ENCODE results near the gene SLC47A1. TPM values are rescaled to one million over a fixed set of nuclear protein-coding genes. Genes with fewer than 3 reads are reported as not detected.

SLC47A1 gene
- total and polyA plus RNA-seq, 9 donors: 2.1 to 89.9 (median 10.6) TPM

- H3K4me1 ChIP-seq (ENCODE audit: insufficient read depth): no peaks in the 10 kb centered on the region
- 55 to 64% (median 60%) methylated on average over 5 of the region's 5 CpGs for WGBS, 3 donors
- H3K27me3 ChIP-seq: no peaks in the 10 kb centered on the region
- no peak for TF ChIP-seq CTCF (IDR thresholded peaks at IDR 0.05)
- TF ChIP-seq POLR2A (IDR thresholded peaks at IDR 0.05): no peak
- no peak for TF ChIP-seq EP300 (IDR thresholded peaks at IDR 0.05)
- no peaks in the 10 kb centered on the region for H3K36me3 ChIP-seq
- no peaks in the 10 kb centered on the region for H3K9me3 ChIP-seq
- no peak overlapping the region for H3K4me3 ChIP-seq
- no peak for DNase-seq
- H3K27ac ChIP-seq: no peak overlapping the region
- intact Hi-C loops (cut with DNase I): no loop called here
These were observed 63.2 kb downstream of the SLC47A1 start for GRCh38 chr17:19596869-19597268.

GRCh38 chr17:19610311-19610710 is 76.7 kb downstream of the SLC47A1 start:
- Histone ChIP-seq H3K9me3 (no peaks in the 10 kb centered on the region), H3K36me3 (no peaks in the 10 kb centered on the region), H3K4me1 (ENCODE audit: insufficient read depth) (peaks cover 3% of the 10 kb centered on the region), H3K4me3 (no peak overlapping the region), H3K27me3 (no peaks in the 10 kb centered on the region), H3K27ac (no peak overlapping the region)
- 18 to 57% (median 34%) methylated on average over 2 of the region's 2 CpGs for WGBS, 3 donors
- DNase-seq: no peak
- TF ChIP-seq EP300 (IDR thresholded peaks at IDR 0.05): no peak
- intact Hi-C loops (cut with DNase I): no loop called here

GRCh38 chr17:19610879-19611278 is 77.2 kb downstream of the SLC47A1 start:
- WGBS, 3 donors: 89 to 93% (median 92%) methylated on average over 5 of the region's 5 CpGs
- H3K4me1 ChIP-seq (ENCODE audit: insufficient read depth): peaks cover 3% of the 10 kb centered on the region
- no peaks in the 10 kb centered on the region for H3K27me3 ChIP-seq
- no peaks in the 10 kb centered on the region for H3K36me3 ChIP-seq
- DNase-seq: no peak
- TF ChIP-seq EP300 (IDR thresholded peaks at IDR 0.05) (no peak), CTCF (IDR thresholded peaks at IDR 0.05) (no peak), POLR2A (IDR thresholded peaks at IDR 0.05) (no peak)
- H3K9me3 ChIP-seq: no peaks in the 10 kb centered on the region
- H3K27ac ChIP-seq: no peak overlapping the region
- intact Hi-C loops (cut with DNase I): no loop called here
- H3K4me3 ChIP-seq: no peak overlapping the region

GRCh38 chr17:19613979-19614378 is 80.3 kb downstream of the SLC47A1 start:
- intact Hi-C loops (cut with DNase I): no loop called here

GRCh38 chr17:19614900-19615299 is 81.2 kb downstream of the SLC47A1 start:
- 90 to 95% (median 91%) methylated on average over 4 of the region's 4 CpGs for WGBS, 3 donors
- Histone ChIP-seq H3K9me3 (no peaks in the 10 kb centered on the region), H3K4me3 (no peak overlapping the region), H3K4me1 (ENCODE audit: insufficient read depth) (peaks cover 3% of the 10 kb centered on the region), H3K27me3 (no peaks in the 10 kb centered on the region), H3K36me3 (no peaks in the 10 kb centered on the region), H3K27ac (no peak overlapping the region)
- TF ChIP-seq EP300 (IDR thresholded peaks at IDR 0.05) (no peak), POLR2A (IDR thresholded peaks at IDR 0.05) (no peak), CTCF (IDR thresholded peaks at IDR 0.05) (no peak)
- intact Hi-C loops (cut with DNase I): no loop called here
- DNase-seq: no peak

More at GRCh38 chr17:19613979-19614378, 80.3 kb downstream of the SLC47A1 start:
- WGBS, 3 donors: 75 to 91% (median 84%) methylated on average over 10 of the region's 10 CpGs
- Histone ChIP-seq H3K27ac (no peak overlapping the region), H3K4me3 (no peak overlapping the region), H3K4me1 (ENCODE audit: insufficient read depth) (peaks cover 3% of the 10 kb centered on the region), H3K27me3 (no peaks in the 10 kb centered on the region), H3K36me3 (no peaks in the 10 kb centered on the region), H3K9me3 (no peaks in the 10 kb centered on the region)
- DNase-seq: peak in 1 of 5 donors; percentile 17
- TF ChIP-seq CTCF (IDR thresholded peaks at IDR 0.05): no peak
